ENCODE data around the gene REEP5.
"Not testable (repeated sequence)": the region's sequence is repeated elsewhere in the genome, so short reads cannot be mapped to it uniquely, and the experiment has no call there.

REEP5 gene

GRCh38 chr5:112921833-112922817 lies at the start of gene REEP5:
Gene REEP5 (minus strand): TSS chr5:112922227. CDS start chr5:112922190, 37 bp downstream.
- H3K27ac ChIP-seq: peak within 1 kb of the TSS; percentile 95 to 99
- peak; percentile 83 for TF ChIP-seq CTCF (IDR thresholded peaks at IDR 0.05)
- peak within 1 kb of the TSS; percentile 100 for H3K4me3 ChIP-seq
- DNase-seq (ENCODE audit: low spot score): peak; percentile 87

DNA sequence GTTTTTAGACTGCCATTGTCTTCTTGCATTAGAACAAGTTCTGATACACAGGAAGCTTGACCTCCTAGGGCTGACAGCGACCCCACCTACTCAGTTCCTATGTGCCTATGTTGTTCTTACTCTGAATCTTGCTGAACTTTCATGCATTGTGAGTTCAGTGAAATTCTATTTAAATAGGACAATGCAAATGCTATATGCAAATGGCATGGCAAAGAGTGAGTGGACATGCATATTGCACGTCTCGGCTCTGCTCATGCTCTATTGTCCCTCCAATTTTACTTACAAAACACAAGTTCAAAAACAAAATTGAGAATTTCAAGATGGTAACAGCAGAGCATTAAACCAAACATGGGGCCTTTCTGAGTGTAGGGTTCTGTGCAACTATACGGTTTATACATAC lies 49.2 kb upstream of the REEP5 start:
- no peak for TF ChIP-seq CTCF (IDR thresholded peaks at IDR 0.05)
- Histone ChIP-seq H3K27ac (no peak overlapping the region), H3K4me3 (no peak overlapping the region)
- no peak for DNase-seq (ENCODE audit: low spot score)

GRCh38 chr5:112968411-112969106 lies 46.5 kb upstream of the REEP5 start:
- TF ChIP-seq CTCF (IDR thresholded peaks at IDR 0.05): no peak
- Histone ChIP-seq H3K4me3 (no peak overlapping the region), H3K27ac (no peak overlapping the region)
- no peak for DNase-seq (ENCODE audit: low spot score)

DNA sequence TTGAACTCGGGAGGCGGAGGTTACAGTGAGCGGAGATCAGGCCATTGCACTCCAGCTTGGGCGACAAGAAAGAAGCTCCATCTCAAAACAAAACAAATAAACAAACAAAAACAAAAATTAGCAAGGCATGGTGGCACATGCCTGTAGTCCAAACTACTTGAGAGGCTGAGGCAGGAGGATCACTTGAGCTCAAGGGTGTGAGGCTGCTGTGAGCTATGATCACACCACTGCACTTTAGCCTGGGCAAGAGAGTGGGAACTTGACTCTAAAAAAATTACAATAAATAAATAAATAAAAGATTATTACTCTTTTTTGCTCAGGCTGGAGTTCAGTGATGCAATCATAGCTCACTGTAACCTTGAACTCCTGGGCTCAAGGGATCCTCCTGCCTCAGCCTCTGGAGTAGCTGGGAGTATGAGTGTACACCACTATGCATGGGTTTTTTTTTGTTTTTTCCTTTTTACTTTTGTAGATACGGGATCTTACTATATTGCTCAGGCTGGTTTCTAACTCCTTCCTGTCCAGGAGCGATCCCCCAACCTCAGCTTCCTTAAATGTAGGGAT lies 45.6 kb upstream of the REEP5 start:
- Histone ChIP-seq H3K4me3 (no peak overlapping the region), H3K27ac (no peak overlapping the region)
- no peak for TF ChIP-seq CTCF (IDR thresholded peaks at IDR 0.05)
- no peak for DNase-seq (ENCODE audit: low spot score)

GRCh38 chr5:112965733-112966306 lies 43.8 kb upstream of the REEP5 start:
- DNase-seq (ENCODE audit: low spot score): no peak
- Histone ChIP-seq H3K27ac (no peak overlapping the region), H3K4me3 (no peak overlapping the region)
- no peak for TF ChIP-seq CTCF (IDR thresholded peaks at IDR 0.05)

DNA sequence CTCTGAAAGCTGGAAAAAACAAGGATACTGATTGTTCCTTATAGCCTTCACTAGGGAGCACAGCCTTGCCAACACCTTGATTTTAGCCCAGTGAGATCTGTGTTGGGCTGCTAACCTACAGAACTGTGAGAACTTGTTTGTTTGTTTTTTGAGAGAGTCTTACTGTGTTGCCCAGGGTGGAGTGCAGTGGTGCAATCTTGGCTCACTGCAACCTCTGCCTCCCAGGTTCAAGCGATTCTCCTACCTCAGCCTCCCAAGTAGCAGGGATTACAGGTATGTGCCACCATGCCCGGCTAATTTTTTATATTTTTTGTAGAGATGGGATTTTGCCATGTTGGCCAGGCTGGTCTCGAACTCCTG lies 41.3 kb upstream of the REEP5 start:
- H3K4me3 ChIP-seq; DNase-seq (ENCODE audit: low spot score): not testable (repeated sequence)
- peak overlapping the region; percentile 72 to 80 for H3K27ac ChIP-seq

DNA sequence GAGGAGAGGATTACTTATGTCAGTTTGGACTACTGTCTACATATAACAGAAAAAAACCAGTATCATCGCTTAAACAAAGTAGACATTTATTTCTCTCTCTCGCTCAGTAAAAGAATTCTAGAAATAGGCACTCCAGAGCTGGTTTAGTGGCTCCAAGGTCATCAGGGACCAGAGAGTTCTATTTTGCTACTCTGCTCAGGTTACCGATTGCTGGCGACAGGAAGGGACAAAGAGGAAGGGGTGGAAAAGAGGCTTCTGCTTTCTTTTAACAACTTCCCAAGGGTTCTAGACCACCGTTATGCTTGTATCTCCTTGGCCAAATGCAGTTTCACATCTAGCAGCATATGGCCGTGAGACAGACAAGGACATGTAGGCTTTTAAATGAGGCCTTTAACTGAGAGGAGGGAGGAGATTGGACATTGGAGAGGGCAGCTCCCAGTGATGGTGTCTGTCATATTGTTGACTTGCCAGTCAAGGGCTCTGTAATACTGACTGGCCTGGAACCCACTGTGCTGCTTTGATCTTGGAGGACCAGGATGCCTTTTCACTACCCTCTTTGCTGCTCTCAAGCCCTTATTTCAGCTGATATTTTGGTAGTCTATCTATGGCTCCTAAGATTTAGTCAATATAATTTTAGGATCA lies 39.0 kb upstream of the REEP5 start:
- H3K4me3 ChIP-seq: no peak overlapping the region
- no peak for DNase-seq (ENCODE audit: low spot score)
- H3K27ac ChIP-seq: no peak overlapping the region
- no peak for TF ChIP-seq CTCF (IDR thresholded peaks at IDR 0.05)
